Osteoblast (primary cell): ENCODE results near the gene RIOK1. TPM values are rescaled to one million over a fixed set of nuclear protein-coding genes. Genes with fewer than 3 reads are reported as not detected.
"Not testable (repeated sequence)": the region's sequence is repeated elsewhere in the genome, so short reads cannot be mapped to it uniquely, and the experiment has no call there.

ENCODE experiments used
- DNase-seq: peaks from one replicate; pipeline ENCODE4 v3.0.0; 2011; ENCODE audit warnings: low spot score, mixed read lengths; ENCODE audit not compliant: insufficient read length; ENCODE audit errors: missing footprints
- H2AFZ ChIP-seq: 2 replicates; pipeline ENCODE4 v1.6.0; 2011; ENCODE audit warnings: mild to moderate bottlenecking, low read length
- H3K27ac ChIP-seq: 2 replicates; pipeline ENCODE4 v1.5.1; 2011; ENCODE audit warnings: mild to moderate bottlenecking, low read depth, low read length, moderate library complexity
- H3K27me3 ChIP-seq: 2 replicates; pipeline ENCODE4 v1.6.0; 2012; ENCODE audit warnings: mild to moderate bottlenecking, control low read depth, inconsistent platforms, low read length, moderate library complexity; ENCODE audit not compliant: insufficient read depth
- H3K36me3 ChIP-seq: 2 replicates; pipeline ENCODE4 v1.5.1; 2011; ENCODE audit warnings: mild to moderate bottlenecking, low read length, control low read depth, moderate library complexity; ENCODE audit not compliant: insufficient read depth
- H3K4me1 ChIP-seq: 2 replicates; pipeline ENCODE4 v1.5.1; 2011; ENCODE audit warnings: mild to moderate bottlenecking, low read length, control low read depth, moderate library complexity; ENCODE audit not compliant: insufficient read depth
- H3K4me2 ChIP-seq: 2 replicates; pipeline ENCODE4 v1.6.0; 2011; ENCODE audit warnings: mild to moderate bottlenecking, low read length; ENCODE audit not compliant: insufficient read depth
- H3K4me3 ChIP-seq: fragments of 200-600 bp; sonication (generic); 3 replicates; pipeline ENCODE4 v1.5.1; 2012; ENCODE audit warnings: mild to moderate bottlenecking, low read length, inconsistent platforms; ENCODE audit not compliant: insufficient read depth
- H3K79me2 ChIP-seq: 2 replicates; pipeline ENCODE4 v1.6.0; 2012; ENCODE audit warnings: mild to moderate bottlenecking, low read length, control low read depth, inconsistent platforms; ENCODE audit not compliant: insufficient read depth
- H3K9me3 ChIP-seq: 2 replicates; pipeline ENCODE4 v1.5.1; 2011; ENCODE audit warnings: low read depth, low read length, control low read depth
- H4K20me1 ChIP-seq: 2 replicates; pipeline ENCODE4 v1.6.0; 2012; ENCODE audit warnings: mild to moderate bottlenecking, low read length, control low read depth; ENCODE audit not compliant: insufficient read depth
- total RNA-seq: library from RNA; depleted of rRNA; stranded (reverse); fragments of >200 nt; gene quantifications from 2 replicates; pipeline ENCODE4 v1.2.3, GENCODE V29; 2012
- TF ChIP-seq, protein P1 (sequence below): IDR thresholded peaks from 2 replicates; pipeline ENCODE4 v1.5.1; 2011; ENCODE audit warnings: mild to moderate bottlenecking, low read depth, low read length, moderate library complexity; ENCODE audit errors: extremely low read depth

The RIOK1 gene
- total RNA-seq, 1 donor: 14.1 TPM

GRCh38 chr6:7343546-7344475 lies 45.8 kb upstream of the RIOK1 start:
- no peaks in the 10 kb centered on the region for H3K27me3 ChIP-seq
- H4K20me1 ChIP-seq: no peaks in the 10 kb centered on the region
- H3K9me3 ChIP-seq: no peaks in the 10 kb centered on the region
- H3K4me1 ChIP-seq: no peaks in the 10 kb centered on the region
- H3K79me2 ChIP-seq: no peaks in the 10 kb centered on the region
- TF ChIP-seq, protein P1, sequence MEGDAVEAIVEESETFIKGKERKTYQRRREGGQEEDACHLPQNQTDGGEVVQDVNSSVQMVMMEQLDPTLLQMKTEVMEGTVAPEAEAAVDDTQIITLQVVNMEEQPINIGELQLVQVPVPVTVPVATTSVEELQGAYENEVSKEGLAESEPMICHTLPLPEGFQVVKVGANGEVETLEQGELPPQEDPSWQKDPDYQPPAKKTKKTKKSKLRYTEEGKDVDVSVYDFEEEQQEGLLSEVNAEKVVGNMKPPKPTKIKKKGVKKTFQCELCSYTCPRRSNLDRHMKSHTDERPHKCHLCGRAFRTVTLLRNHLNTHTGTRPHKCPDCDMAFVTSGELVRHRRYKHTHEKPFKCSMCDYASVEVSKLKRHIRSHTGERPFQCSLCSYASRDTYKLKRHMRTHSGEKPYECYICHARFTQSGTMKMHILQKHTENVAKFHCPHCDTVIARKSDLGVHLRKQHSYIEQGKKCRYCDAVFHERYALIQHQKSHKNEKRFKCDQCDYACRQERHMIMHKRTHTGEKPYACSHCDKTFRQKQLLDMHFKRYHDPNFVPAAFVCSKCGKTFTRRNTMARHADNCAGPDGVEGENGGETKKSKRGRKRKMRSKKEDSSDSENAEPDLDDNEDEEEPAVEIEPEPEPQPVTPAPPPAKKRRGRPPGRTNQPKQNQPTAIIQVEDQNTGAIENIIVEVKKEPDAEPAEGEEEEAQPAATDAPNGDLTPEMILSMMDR: no peak
- no peak for DNase-seq
- no peak overlapping the region for H3K27ac ChIP-seq
- H3K4me2 ChIP-seq: no peak overlapping the region
- no peaks in the 10 kb centered on the region for H3K36me3 ChIP-seq
- no peak overlapping the region for H2AFZ ChIP-seq
- H3K4me3 ChIP-seq: no peak overlapping the region

GRCh38 chr6:7344773-7345450 lies 44.7 kb upstream of the RIOK1 start:
- H3K27me3 ChIP-seq, H3K79me2 ChIP-seq, H3K36me3 ChIP-seq, H2AFZ ChIP-seq, H3K4me2 ChIP-seq, H4K20me1 ChIP-seq, H3K9me3 ChIP-seq, DNase-seq, H3K4me3 ChIP-seq, H3K4me1 ChIP-seq, H3K27ac ChIP-seq: not testable (repeated sequence)

- H3K36me3 ChIP-seq, H3K9me3 ChIP-seq, H3K79me2 ChIP-seq, H3K27ac ChIP-seq, H3K4me2 ChIP-seq, DNase-seq, H3K4me3 ChIP-seq, H4K20me1 ChIP-seq, H3K4me1 ChIP-seq, H3K27me3 ChIP-seq, H2AFZ ChIP-seq: not testable (repeated sequence)
Measured at GRCh38 chr6:7347551-7347997, 42.0 kb upstream of the RIOK1 start.

DNA sequence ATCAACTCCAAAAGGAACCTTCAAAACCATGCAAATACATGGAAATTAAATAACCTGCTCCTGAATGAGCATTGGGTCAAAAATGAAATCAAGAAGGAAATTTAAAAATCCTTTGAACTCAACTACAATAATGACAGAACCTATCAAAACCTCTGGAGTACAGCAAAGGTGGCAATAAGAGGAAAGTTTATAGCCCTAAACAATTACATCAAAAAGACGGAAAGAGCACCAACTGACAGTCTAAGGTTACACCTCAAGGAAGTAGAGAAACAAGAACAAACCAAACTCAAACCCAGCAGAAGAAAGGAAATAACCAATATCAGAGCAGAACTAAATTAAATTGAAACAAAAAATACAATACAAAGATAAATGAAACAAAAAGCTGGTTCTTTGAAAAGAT lies 39.0 kb upstream of the RIOK1 start:
- H3K9me3 ChIP-seq, H3K36me3 ChIP-seq, H3K4me3 ChIP-seq, H3K79me2 ChIP-seq, H3K27me3 ChIP-seq, H2AFZ ChIP-seq, DNase-seq, H3K4me1 ChIP-seq, H3K4me2 ChIP-seq, H4K20me1 ChIP-seq, H3K27ac ChIP-seq: not testable (repeated sequence)

- H3K27me3 ChIP-seq, H3K4me1 ChIP-seq, H4K20me1 ChIP-seq, H3K4me2 ChIP-seq, H3K27ac ChIP-seq, H3K36me3 ChIP-seq, DNase-seq, H3K4me3 ChIP-seq, H3K79me2 ChIP-seq, H3K9me3 ChIP-seq, H2AFZ ChIP-seq: not testable (repeated sequence)
Measured at GRCh38 chr6:7351916-7352315, 37.7 kb upstream of the RIOK1 start.
